ENCODE data around the gene TM4SF20. TPM values are rescaled to one million over a fixed set of nuclear protein-coding genes. Genes with fewer than 3 reads are reported as not detected.
A peak's percentile ranks its signal among the peaks of the same experiment; 100 is the strongest.
"Not testable (repeated sequence)": the region's sequence is repeated elsewhere in the genome, so short reads cannot be mapped to it uniquely, and the experiment has no call there.

The TM4SF20 gene
- total and polyA plus RNA-seq, 12 donors, result not detected

DNA sequence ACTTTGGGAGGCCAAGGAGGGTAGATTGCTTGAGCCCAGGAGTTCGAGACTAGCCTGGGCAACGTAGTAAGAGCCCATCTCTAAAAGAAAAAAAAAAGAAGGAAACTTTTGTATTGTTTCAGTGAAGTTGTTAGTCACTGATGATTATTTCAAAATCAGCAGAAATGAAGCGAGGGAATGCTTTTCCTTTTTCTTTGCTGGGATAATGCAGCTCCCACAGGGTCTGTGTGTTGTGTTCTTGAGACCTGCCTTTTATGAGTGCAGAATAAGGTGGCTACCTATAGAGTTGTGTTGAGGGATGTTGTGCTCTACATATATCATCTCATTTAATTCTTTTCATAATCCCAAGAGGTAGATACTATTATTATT, 11.7 kb downstream of the TM4SF20 start:
- no peaks in the 10 kb centered on the region for H3K36me3 ChIP-seq
- no peaks in the 10 kb centered on the region for H3K9me3 ChIP-seq
- no peak overlapping the region for H3K4me3 ChIP-seq
- H3K27me3 ChIP-seq, result peaks cover 0 to 4% (median 0%) of the 10 kb centered on the region in 7 donors
- WGBS, 2 donors, result 81 to 91% methylated on average over 3 of the region's 3 CpGs
- intact Hi-C loops (cut with DNase I), result no loop called here
- ATAC-seq (no peak), DNase-seq (no peak)
- peak overlapping the region in 1 of 10 donors; percentile 84 for H3K27ac ChIP-seq
- TF ChIP-seq CTCF (IDR thresholded peaks at IDR 0.05), result no peak
- H3K4me1 ChIP-seq, result peaks cover 0 to 57% (median 0%) of the 10 kb centered on the region in 9 donors

DNA sequence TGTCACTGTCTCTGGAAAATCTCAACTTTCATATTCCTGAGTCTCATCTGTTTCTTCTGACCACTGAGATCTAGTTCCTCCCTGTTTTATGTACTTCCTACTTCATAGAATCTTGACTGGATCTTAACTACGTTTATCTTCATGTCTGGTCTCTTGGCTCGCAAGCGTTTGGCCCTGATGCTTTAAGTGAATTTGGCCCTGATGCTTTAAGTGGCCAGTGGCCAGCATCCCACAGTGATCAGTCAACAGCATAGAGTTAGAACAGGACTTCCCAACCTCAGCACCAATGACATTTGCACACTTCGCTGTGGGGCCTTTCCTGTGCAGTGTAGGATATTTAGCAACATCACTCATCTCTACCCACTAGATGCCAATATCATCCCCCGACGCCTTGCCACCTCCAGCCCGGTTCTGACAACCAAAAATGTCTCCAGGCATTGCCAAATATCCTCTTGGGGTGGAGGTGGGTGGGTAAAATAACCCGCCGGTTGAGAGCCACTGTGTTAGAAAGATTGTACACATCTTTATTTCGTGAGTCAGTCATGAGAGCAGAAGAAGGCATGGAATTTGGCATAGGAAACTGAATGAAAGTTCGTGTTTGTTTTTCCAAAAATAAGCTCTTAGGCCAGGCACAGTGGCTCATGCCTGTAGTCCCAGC, 12.2 kb downstream of the TM4SF20 start:
- no peaks in the 10 kb centered on the region for H3K9me3 ChIP-seq
- ATAC-seq (peak in 1 of 8 donors; percentile 41), DNase-seq (no peak)
- no peaks in the 10 kb centered on the region for H3K36me3 ChIP-seq
- H3K4me3 ChIP-seq, result no peak overlapping the region
- peaks cover 0 to under 1% (median 0%) of the 10 kb centered on the region in 7 donors for H3K27me3 ChIP-seq
- 64 to 69% methylated on average over 11 of the region's 11 CpGs for WGBS, 2 donors
- no peak for TF ChIP-seq CTCF (IDR thresholded peaks at IDR 0.05)
- peaks cover 0 to 57% (median 0%) of the 10 kb centered on the region in 9 donors for H3K4me1 ChIP-seq
- H3K27ac ChIP-seq, result peak overlapping the region in 1 of 10 donors; percentile 84
- intact Hi-C loops (cut with DNase I), result no loop called here

DNA sequence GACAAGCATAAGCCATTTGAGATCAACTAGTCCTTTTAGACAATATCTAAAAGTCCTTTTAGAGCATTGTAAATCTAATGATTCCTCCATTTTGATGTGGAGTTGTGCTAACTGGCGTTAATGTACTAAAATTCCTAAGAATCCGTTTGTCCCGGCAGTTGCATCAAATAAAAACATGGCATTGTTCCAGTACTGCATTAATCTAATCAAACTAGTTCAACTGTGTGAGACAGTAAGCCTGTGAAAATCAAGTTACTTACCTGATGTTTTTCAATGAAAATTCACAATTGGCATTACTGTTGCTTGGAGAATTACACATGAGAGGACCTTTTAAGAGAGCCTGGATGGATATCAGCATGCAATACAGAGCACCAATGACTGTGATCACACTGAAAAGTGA, 13.3 kb downstream of the TM4SF20 start:
- DNase-seq (no peak), ATAC-seq (no peak)
- intact Hi-C loops (cut with DNase I), result no loop called here
- TF ChIP-seq CTCF (IDR thresholded peaks at IDR 0.05), result no peak
- H3K4me3 ChIP-seq, result no peak overlapping the region
- H3K36me3 ChIP-seq, result peaks cover 0 to 5% (median 0%) of the 10 kb centered on the region in 9 donors
- no peaks in the 10 kb centered on the region for H3K27me3 ChIP-seq
- H3K4me1 ChIP-seq, result peaks cover 0 to 47% (median 0%) of the 10 kb centered on the region in 9 donors
- 58 to 68% methylated on average over 3 of the region's 3 CpGs for WGBS, 2 donors
- H3K27ac ChIP-seq, result peak overlapping the region in 1 of 10 donors; percentile 84
- no peaks in the 10 kb centered on the region for H3K9me3 ChIP-seq

- H3K9me3 ChIP-seq; H3K4me3 ChIP-seq; H3K27me3 ChIP-seq; DNase-seq; intact Hi-C loops (cut with DNase I); H3K27ac ChIP-seq; ATAC-seq: not testable (repeated sequence)
- 83 to 88% methylated on average over 11 of the region's 11 CpGs for WGBS, 2 donors
- H3K4me1 ChIP-seq, result peaks cover 0 to 36% (median 0%) of the 10 kb centered on the region in 9 donors
- H3K36me3 ChIP-seq, result peaks cover 0 to 16% (median 0%) of the 10 kb centered on the region in 9 donors
Observed at GRCh38 chr2:227364585-227365263, 14.4 kb downstream of the TM4SF20 start.

DNA sequence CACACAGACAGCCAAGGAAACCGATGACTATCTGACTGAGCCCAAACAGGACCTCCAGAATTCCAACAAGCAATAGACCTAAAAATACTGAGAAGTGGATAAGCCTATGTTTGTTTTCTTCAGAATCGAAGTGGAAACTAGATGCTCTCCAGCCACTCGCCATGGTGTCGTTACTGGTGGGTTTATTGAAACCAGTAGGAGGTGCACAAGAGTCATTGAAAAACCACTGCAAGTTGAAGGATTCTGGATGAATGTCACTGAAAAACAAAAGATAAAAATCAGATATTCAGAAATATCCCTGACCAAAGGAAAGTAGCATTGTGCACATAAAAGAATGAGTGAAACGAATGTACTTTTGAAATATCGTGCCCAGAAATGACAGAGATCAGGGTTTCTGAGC, 15.3 kb downstream of the TM4SF20 start:
- WGBS, 2 donors, result 91 to 93% methylated on average over 6 of the region's 6 CpGs
- intact Hi-C loops (cut with DNase I), result no loop called here
- Histone ChIP-seq H3K4me3 (no peak overlapping the region), H3K36me3 (peaks cover 0 to 26% (median 9%) of the 10 kb centered on the region in 9 donors), H3K9me3 (no peaks in the 10 kb centered on the region), H3K4me1 (peaks cover 0 to 26% (median 0%) of the 10 kb centered on the region in 9 donors), H3K27ac (no peak overlapping the region), H3K27me3 (no peaks in the 10 kb centered on the region)
- DNase-seq, result no peak
- ATAC-seq, result no peak
- TF ChIP-seq CTCF (IDR thresholded peaks at IDR 0.05), result peak in 1 of 9 donors; percentile 39

Data from heart right ventricle (tissue), 16 donors.